ENCODE data around the gene PGR.

Gene PGR

GRCh38 chr11:100994966-100995365 lies 134.6 kb downstream of the PGR start:
- H3K36me3 ChIP-seq, result no peaks in the 10 kb centered on the region
- H3K4me3 ChIP-seq (ENCODE audit: low read depth in 1 of 2, low read length in 1 of 2), result no peak overlapping the region
- no peaks in the 10 kb centered on the region for H3K9me3 ChIP-seq
- H3K27me3 ChIP-seq, result no peaks in the 10 kb centered on the region
- H3K4me1 ChIP-seq (ENCODE audit: control insufficient read depth in 1 of 2, insufficient read depth in 1 of 2, low read depth in 1 of 2, low read length in 1 of 2), result no peaks in the 10 kb centered on the region
- H3K27ac ChIP-seq, result no peak overlapping the region
- TF ChIP-seq CTCF (IDR thresholded peaks at IDR 0.05), result no peak

GRCh38 chr11:100991541-100991940 lies 138.1 kb downstream of the PGR start:
- H3K27me3 ChIP-seq, result no peaks in the 10 kb centered on the region
- no peak overlapping the region for H3K27ac ChIP-seq
- H3K36me3 ChIP-seq, result no peaks in the 10 kb centered on the region
- no peak for TF ChIP-seq CTCF (IDR thresholded peaks at IDR 0.05)
- no peak overlapping the region for H3K4me3 ChIP-seq (ENCODE audit: low read depth in 1 of 2, low read length in 1 of 2)
- H3K4me1 ChIP-seq (ENCODE audit: control insufficient read depth in 1 of 2, insufficient read depth in 1 of 2, low read depth in 1 of 2, low read length in 1 of 2), result no peaks in the 10 kb centered on the region
- H3K9me3 ChIP-seq, result no peaks in the 10 kb centered on the region

GRCh38 chr11:100990931-100991330 lies 138.7 kb downstream of the PGR start:
- H3K4me3 ChIP-seq (ENCODE audit: low read depth in 1 of 2, low read length in 1 of 2), result no peak overlapping the region
- no peak overlapping the region for H3K27ac ChIP-seq
- no peaks in the 10 kb centered on the region for H3K36me3 ChIP-seq
- H3K27me3 ChIP-seq, result no peaks in the 10 kb centered on the region
- H3K4me1 ChIP-seq (ENCODE audit: control insufficient read depth in 1 of 2, insufficient read depth in 1 of 2, low read depth in 1 of 2, low read length in 1 of 2), result no peaks in the 10 kb centered on the region
- TF ChIP-seq CTCF (IDR thresholded peaks at IDR 0.05), result no peak
- H3K9me3 ChIP-seq, result no peaks in the 10 kb centered on the region

GRCh38 chr11:100984668-100985067 lies 144.9 kb downstream of the PGR start:
- no peak overlapping the region for H3K4me3 ChIP-seq (ENCODE audit: low read depth in 1 of 2, low read length in 1 of 2)
- H3K9me3 ChIP-seq, result no peaks in the 10 kb centered on the region
- H3K36me3 ChIP-seq, result no peaks in the 10 kb centered on the region
- no peak overlapping the region for H3K27ac ChIP-seq
- no peaks in the 10 kb centered on the region for H3K27me3 ChIP-seq
- H3K4me1 ChIP-seq (ENCODE audit: control insufficient read depth in 1 of 2, insufficient read depth in 1 of 2, low read depth in 1 of 2, low read length in 1 of 2), result no peaks in the 10 kb centered on the region
- no peak for TF ChIP-seq CTCF (IDR thresholded peaks at IDR 0.05)

- no peak for TF ChIP-seq CTCF (IDR thresholded peaks at IDR 0.05)
- Histone ChIP-seq H3K9me3 (no peaks in the 10 kb centered on the region), H3K27me3 (no peaks in the 10 kb centered on the region), H3K36me3 (no peaks in the 10 kb centered on the region), H3K4me1 (ENCODE audit: control insufficient read depth in 1 of 2, insufficient read depth in 1 of 2, low read depth in 1 of 2, low read length in 1 of 2) (no peaks in the 10 kb centered on the region), H3K4me3 (ENCODE audit: low read depth in 1 of 2, low read length in 1 of 2) (no peak overlapping the region), H3K27ac (no peak overlapping the region)
Observed at GRCh38 chr11:100981196-100981824, 148.3 kb downstream of the PGR start.

GRCh38 chr11:100980156-100980555 lies 149.5 kb downstream of the PGR start:
- Histone ChIP-seq H3K27me3 (no peaks in the 10 kb centered on the region), H3K36me3 (no peaks in the 10 kb centered on the region), H3K9me3 (no peaks in the 10 kb centered on the region), H3K4me3 (ENCODE audit: low read depth in 1 of 2, low read length in 1 of 2) (no peak overlapping the region), H3K4me1 (ENCODE audit: control insufficient read depth in 1 of 2, insufficient read depth in 1 of 2, low read depth in 1 of 2, low read length in 1 of 2) (no peaks in the 10 kb centered on the region), H3K27ac (no peak overlapping the region)
- no peak for TF ChIP-seq CTCF (IDR thresholded peaks at IDR 0.05)
